Activated naive CD4-positive, alpha-beta T cell treated with anti-CD3 and anti-CD28 coated beads, Interleukin-2, amount 50 U/mL, for 72 hours (primary cell): Measurements from ENCODE around the gene PLA2G7. TPM values are rescaled to one million over a fixed set of nuclear protein-coding genes. Genes with fewer than 3 reads are reported as not detected.
"Not testable (repeated sequence)": the region's sequence is repeated elsewhere in the genome, so short reads cannot be mapped to it uniquely, and the experiment has no call there.

Experiments used
- ATAC-seq, 2 donors: fragments of 150-1000 bp; cut with Tn5 transposase; 2 replicates each; pipeline ENCODE4 v1.10.0; 2021; ENCODE audit warnings: mild to moderate bottlenecking in 2 of 2, moderate library complexity in 2 of 2
- DNase-seq, 2 donors: peaks; one replicate each; pipeline ENCODE4 v3.0.0; 2021 to 2022; ENCODE audit warnings: low spot score in 2 of 2
- H3K27ac Mint-ChIP-seq, 2 donors: one replicate each; pipeline ENCODE4 v1.8.0; 2022; ENCODE audit warnings: mild to moderate bottlenecking in 2 of 2, mixed read lengths in 2 of 2
- H3K36me3 Mint-ChIP-seq, 2 donors: one replicate each; pipeline ENCODE4 v1.8.0; 2022; ENCODE audit warnings: mixed read lengths in 2 of 2
- H3K9me3 Mint-ChIP-seq, 2 donors: one replicate each; pipeline ENCODE4 v1.8.0; 2022; ENCODE audit warnings: mixed read lengths in 2 of 2
- total RNA-seq, 2 donors: library from RNA; stranded (reverse); gene quantifications; one replicate each; pipeline ENCODE4 v1.2.3, GENCODE V29; 2022

Gene PLA2G7
- not detected for total RNA-seq

GRCh38 chr6:46734867-46735719, at the start of gene PLA2G7:
TSS of gene PLA2G7 (minus strand) at chr6:46735375. CDS start at chr6:46722891, 12,484 bp downstream.
- H3K9me3 Mint-ChIP-seq, result no peaks in the 10 kb centered on the region
- ATAC-seq, result peak in 1 of 2 donors; percentile 24
- DNase-seq, result no peak
- H3K36me3 Mint-ChIP-seq, result peaks cover 0 to 6% of the 10 kb centered on the region in 2 donors
- H3K27ac Mint-ChIP-seq, result no peak within 1 kb of the TSS

- DNase-seq, result no peak
- H3K9me3 Mint-ChIP-seq, result no peaks in the 10 kb centered on the region
- no peaks in the 10 kb centered on the region for H3K36me3 Mint-ChIP-seq
- H3K27ac Mint-ChIP-seq, result no peak overlapping the region
- no peak for ATAC-seq
Observed at GRCh38 chr6:46784535-46784934, 49.4 kb upstream of the PLA2G7 start.

- H3K9me3 Mint-ChIP-seq, result no peaks in the 10 kb centered on the region
- ATAC-seq, result peak in 1 of 2 donors; percentile 53
- peak in 1 of 2 donors; percentile 25 for DNase-seq
Observed at GRCh38 chr6:46781478-46782378, 46.6 kb upstream of the PLA2G7 start.

GRCh38 chr6:46777476-46778346, 42.5 kb upstream of the PLA2G7 start:
- ATAC-seq (no peak), DNase-seq (no peak)
- no peak overlapping the region for H3K27ac Mint-ChIP-seq
- no peaks in the 10 kb centered on the region for H3K36me3 Mint-ChIP-seq
- no peaks in the 10 kb centered on the region for H3K9me3 Mint-ChIP-seq

More at GRCh38 chr6:46781478-46782378, 46.6 kb upstream of the PLA2G7 start:
- Mint-ChIP-seq H3K27ac (no peak overlapping the region), H3K36me3 (no peaks in the 10 kb centered on the region)

- H3K36me3 Mint-ChIP-seq, result no peaks in the 10 kb centered on the region
- DNase-seq, result no peak
- H3K9me3 Mint-ChIP-seq, result no peaks in the 10 kb centered on the region
- ATAC-seq, result no peak
- H3K27ac Mint-ChIP-seq, result no peak overlapping the region
Observed at GRCh38 chr6:46776070-46776712, 41.0 kb upstream of the PLA2G7 start.

- not testable (repeated sequence) for H3K27ac Mint-ChIP-seq, H3K36me3 Mint-ChIP-seq
Observed at GRCh38 chr6:46774736-46775135, 39.6 kb upstream of the PLA2G7 start.

GRCh38 chr6:46773201-46773855, 38.2 kb upstream of the PLA2G7 start:
- DNase-seq, result no peak
- H3K36me3 Mint-ChIP-seq, result no peaks in the 10 kb centered on the region
- H3K27ac Mint-ChIP-seq, result no peak overlapping the region
- H3K9me3 Mint-ChIP-seq, result no peaks in the 10 kb centered on the region
- ATAC-seq, result no peak

More at GRCh38 chr6:46774736-46775135, 39.6 kb upstream of the PLA2G7 start:
- not testable (repeated sequence) for ATAC-seq, DNase-seq, H3K9me3 Mint-ChIP-seq

- Mint-ChIP-seq H3K9me3 (no peaks in the 10 kb centered on the region), H3K27ac (no peak overlapping the region), H3K36me3 (no peaks in the 10 kb centered on the region)
- DNase-seq, result no peak
- ATAC-seq, result no peak
Observed at GRCh38 chr6:46772762-46773161, 37.6 kb upstream of the PLA2G7 start.

GRCh38 chr6:46772016-46772415, 36.8 kb upstream of the PLA2G7 start:
- H3K36me3 Mint-ChIP-seq, result no peaks in the 10 kb centered on the region
- no peak for ATAC-seq

GRCh38 chr6:46764961-46765360, 29.8 kb upstream of the PLA2G7 start:
- no peak overlapping the region for H3K27ac Mint-ChIP-seq
- H3K9me3 Mint-ChIP-seq, result no peaks in the 10 kb centered on the region
- no peak for DNase-seq
- H3K36me3 Mint-ChIP-seq, result no peaks in the 10 kb centered on the region
- ATAC-seq, result no peak

More at GRCh38 chr6:46772016-46772415, 36.8 kb upstream of the PLA2G7 start:
- Mint-ChIP-seq H3K9me3 (no peaks in the 10 kb centered on the region), H3K27ac (no peak overlapping the region)
- DNase-seq, result no peak

GRCh38 chr6:46764280-46764679, 29.1 kb upstream of the PLA2G7 start:
- H3K36me3 Mint-ChIP-seq, H3K27ac Mint-ChIP-seq, ATAC-seq, DNase-seq, H3K9me3 Mint-ChIP-seq: not testable (repeated sequence)

- Mint-ChIP-seq H3K27ac (no peak overlapping the region), H3K9me3 (no peaks in the 10 kb centered on the region), H3K36me3 (no peaks in the 10 kb centered on the region)
- ATAC-seq (no peak), DNase-seq (no peak)
Observed at GRCh38 chr6:46763466-46763865, 28.3 kb upstream of the PLA2G7 start.

- ATAC-seq (no peak), DNase-seq (no peak)
- no peaks in the 10 kb centered on the region for H3K9me3 Mint-ChIP-seq
- H3K36me3 Mint-ChIP-seq, result no peaks in the 10 kb centered on the region
- H3K27ac Mint-ChIP-seq, result no peak overlapping the region
Observed at GRCh38 chr6:46760925-46761324, 25.8 kb upstream of the PLA2G7 start.

GRCh38 chr6:46758960-46759753, 24.0 kb upstream of the PLA2G7 start:
- Mint-ChIP-seq H3K9me3 (no peaks in the 10 kb centered on the region), H3K36me3 (no peaks in the 10 kb centered on the region), H3K27ac (no peak overlapping the region)
- ATAC-seq (no peak), DNase-seq (no peak)

- no peak for ATAC-seq
- no peak overlapping the region for H3K27ac Mint-ChIP-seq
Observed at GRCh38 chr6:46757214-46757596, 22.0 kb upstream of the PLA2G7 start.

More at GRCh38 chr6:46757214-46757596, 22.0 kb upstream of the PLA2G7 start:
- no peak for DNase-seq
- H3K36me3 Mint-ChIP-seq, result no peaks in the 10 kb centered on the region
- no peaks in the 10 kb centered on the region for H3K9me3 Mint-ChIP-seq
